Keratinocyte (primary cell): ENCODE measurements around the gene KRT8. TPM values are rescaled to one million over a fixed set of nuclear protein-coding genes. Genes with fewer than 3 reads are reported as not detected.

ENCODE experiments used
- DNase-seq: peaks from one replicate; pipeline ENCODE4 v3.0.0-alpha.2; 2011; ENCODE audit warnings: low read depth, missing footprints, low spot score
- FAIRE-seq: peaks from 2 replicates; lab custom pipeline; 2011; peaks lifted over from hg19 to GRCh38; lab: Jason Lieb, UNC
- H2AFZ ChIP-seq: 2 replicates; pipeline ENCODE4 v1.6.0; 2012; ENCODE audit warnings: low read length, control low read depth, inconsistent platforms; ENCODE audit not compliant: control insufficient read depth
- H3K27ac ChIP-seq: 2 replicates; pipeline ENCODE4 v1.5.1; 2011; ENCODE audit warnings: low read length; ENCODE audit not compliant: control insufficient read depth, insufficient read depth
- H3K27me3 ChIP-seq: 3 replicates; pipeline ENCODE4 v1.6.0; 2011; ENCODE audit warnings: low read length; ENCODE audit not compliant: control insufficient read depth, insufficient read depth; ENCODE audit errors: extremely low read depth
- H3K36me3 ChIP-seq, 2 experiments: 2 replicates in 1 of 2; 3 replicates in 1 of 2; pipeline ENCODE4 v1.5.1; 2011; ENCODE audit warnings: low read length in 2 of 2, mild to moderate bottlenecking in 1 of 2; ENCODE audit not compliant: control insufficient read depth in 2 of 2, insufficient read depth in 2 of 2; ENCODE audit errors: extremely low read depth in 1 of 2
- H3K4me1 ChIP-seq: 3 replicates; pipeline ENCODE4 v1.5.1; 2011; ENCODE audit warnings: low read length; ENCODE audit not compliant: control insufficient read depth, insufficient read depth; ENCODE audit errors: extremely low read depth
- H3K4me2 ChIP-seq: 3 replicates; pipeline ENCODE4 v1.6.0; 2011; ENCODE audit warnings: low read depth, low read length; ENCODE audit not compliant: control insufficient read depth, insufficient read depth; ENCODE audit errors: extremely low read depth
- H3K4me3 ChIP-seq, 3 experiments: fragments of 200-600 bp in 1 of 3; sonication (generic) in 1 of 3; 2 replicates in 2 of 3; 3 replicates in 1 of 3; pipeline ENCODE4 v1.5.1; 2011 to 2016; ENCODE audit warnings: low read length in 3 of 3, mild to moderate bottlenecking in 3 of 3, control low read depth in 2 of 3, inconsistent platforms in 1 of 3, low read depth in 1 of 3, mixed read lengths in 1 of 3, mixed run types in 1 of 3, moderate library complexity in 1 of 3; ENCODE audit not compliant: control insufficient read depth in 2 of 3, insufficient read depth in 2 of 3; ENCODE audit errors: extremely low read depth in 1 of 3
- H3K79me2 ChIP-seq: 2 replicates; pipeline ENCODE4 v1.6.0; 2012; ENCODE audit warnings: low read length; ENCODE audit not compliant: control insufficient read depth, insufficient read depth
- H3K9ac ChIP-seq: 3 replicates; pipeline ENCODE4 v1.6.0; 2011; ENCODE audit warnings: low read length; ENCODE audit not compliant: control insufficient read depth, insufficient read depth; ENCODE audit errors: extremely low read depth
- H3K9me1 ChIP-seq: 3 replicates; pipeline ENCODE4 v1.6.0; 2011; ENCODE audit warnings: low read length; ENCODE audit not compliant: control insufficient read depth, insufficient read depth; ENCODE audit errors: extremely low read depth
- H3K9me3 ChIP-seq: 2 replicates; pipeline ENCODE4 v1.5.1; 2012; ENCODE audit warnings: low read depth, low read length; ENCODE audit not compliant: control insufficient read depth
- H4K20me1 ChIP-seq: 3 replicates; pipeline ENCODE4 v1.6.0; 2011; ENCODE audit warnings: low read length; ENCODE audit not compliant: control insufficient read depth, insufficient read depth; ENCODE audit errors: extremely low read depth
- EZH2 ChIP-seq: IDR thresholded peaks from one replicate; pipeline ENCODE4 v1.6.1; 2012; ENCODE audit warnings: inconsistent platforms, mild to moderate bottlenecking, low read length, moderate library complexity
- dilution Hi-C: fragments of 300-500 bp; cut with MboI; formaldehyde crosslinking; loops from one replicate; pipeline ENCODE4 v1.7.0; 2020; ENCODE audit warnings: low sequenced_read_pairs; ENCODE audit not compliant: extremely low pct_ligation_motif_present
- polyA plus RNA-seq, 5 experiments: library from polyadenylated mRNA; depleted of rRNA in 3 of 5; stranded (reverse) in 3 of 5; stranded (forward) in 1 of 5; unstranded in 1 of 5; fragments of >200 nt; gene quantifications; 1 replicate in 1 of 5; 2 replicates in 3 of 5; 3 replicates in 1 of 5; pipeline versions ENCODE4 v1.2.1 to v1.2.3, GENCODE V29; 2011 to 2012; ENCODE audit warnings: missing spikeins in 2 of 5, low read depth in 1 of 5, low replicate concordance in 1 of 5
- TF ChIP-seq, protein P1 (sequence below), 3 experiments: IDR thresholded peaks in 1 of 3; conservative IDR thresholded peaks in 1 of 3; optimal IDR thresholded peaks in 1 of 3; 2 replicates in 2 of 3; 3 replicates in 1 of 3; pipeline versions ENCODE3 to v1.5.1; 2011; ENCODE audit warnings: low read length in 3 of 3, mild to moderate bottlenecking in 3 of 3, moderate library complexity in 2 of 3, control low read depth in 1 of 3, inconsistent platforms in 1 of 3; ENCODE audit not compliant: insufficient read depth in 2 of 3; ENCODE audit errors: extremely low read depth in 1 of 3

Gene KRT8
- polyA plus RNA-seq, 1 donor (not counting 4 experiments of a cell fraction or from before 2014, with no cell fraction given) = 151 TPM

DNA sequence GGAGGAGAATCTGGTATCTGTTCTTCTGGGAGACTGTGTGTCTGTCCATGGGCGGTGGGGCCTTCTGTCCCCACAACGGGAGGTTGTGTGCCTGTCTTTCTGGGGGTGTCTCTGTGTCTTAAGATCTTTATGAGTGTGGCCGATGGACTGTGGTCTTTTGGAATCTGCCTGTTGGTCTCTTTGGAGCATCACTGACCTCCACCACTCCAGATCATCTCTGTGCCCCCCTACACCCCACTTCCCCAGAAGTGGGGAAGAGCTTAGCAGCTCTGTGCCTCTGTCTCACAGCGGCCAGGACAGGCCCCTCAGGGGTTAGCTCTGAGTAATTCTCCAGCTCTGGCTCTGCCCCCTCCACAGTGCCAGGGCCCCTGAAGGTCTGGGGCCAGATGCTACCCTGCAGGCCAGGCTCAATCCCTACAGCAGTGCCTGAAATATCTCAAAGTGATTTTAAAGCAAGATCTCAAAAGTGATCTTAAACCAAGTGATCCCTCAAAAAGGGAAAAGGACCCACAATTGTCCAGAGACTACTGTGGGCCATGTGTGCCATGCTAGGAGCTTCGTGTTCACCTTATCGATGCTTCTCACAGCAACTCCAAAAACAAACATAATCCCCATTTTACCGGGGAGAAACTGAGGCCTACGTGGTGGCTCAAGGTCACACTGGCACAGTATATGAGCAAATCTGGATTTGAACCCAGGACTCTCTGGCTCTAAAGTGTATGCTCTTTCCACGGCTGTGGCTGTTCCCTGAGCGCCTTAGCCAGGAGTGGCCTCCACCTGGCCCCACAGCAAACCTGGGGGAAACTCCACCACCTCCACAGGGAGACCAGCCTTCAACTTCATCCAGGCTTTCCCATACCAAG lies 30.1 kb downstream of the KRT8 start:
- H3K4me1 ChIP-seq = peaks cover 93% of the 10 kb centered on the region
- no peak for FAIRE-seq

DNA sequence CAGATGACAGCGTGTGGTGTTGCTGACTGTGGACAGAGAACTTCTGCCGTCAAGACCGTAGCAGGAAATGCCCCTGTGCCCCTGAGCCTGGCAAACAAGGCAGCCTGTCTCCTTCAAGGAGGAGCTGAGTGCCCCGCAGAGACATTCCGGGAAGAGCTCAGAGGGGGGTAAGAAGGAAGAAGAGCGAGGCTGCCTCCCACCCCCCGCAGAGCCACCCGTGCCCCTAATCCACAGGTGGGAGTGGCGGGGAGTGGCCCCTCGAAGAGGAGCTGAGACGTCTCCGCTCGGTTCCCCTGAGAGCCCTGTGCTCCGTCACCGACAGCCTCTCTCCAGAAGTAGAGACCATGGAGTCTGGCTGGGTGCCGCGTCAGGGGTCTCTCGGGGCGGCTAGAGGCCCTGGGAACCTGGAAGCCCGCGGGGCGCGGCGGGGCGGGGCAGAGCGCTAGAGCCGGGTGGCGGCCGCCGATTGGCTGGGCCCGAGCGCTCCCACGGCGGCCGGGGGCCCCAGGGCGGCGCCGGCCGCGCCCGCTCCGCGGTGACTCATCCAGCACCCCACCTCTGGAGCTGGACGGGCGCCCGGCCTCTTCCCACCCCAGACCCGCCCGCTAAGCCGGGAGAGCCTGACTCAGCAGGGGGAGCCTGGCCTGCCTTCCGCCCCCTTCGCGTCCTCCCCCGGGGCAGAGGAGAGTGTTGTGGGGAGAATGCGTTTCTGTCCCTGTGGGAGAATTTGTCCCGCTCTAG lies 30.9 kb downstream of the KRT8 start:
- Histone ChIP-seq H3K36me3 (no peaks in the 10 kb centered on the region), H3K27ac (peak overlapping the region; percentile 96), H3K79me2 (no peaks in the 10 kb centered on the region), H3K27me3 (no peaks in the 10 kb centered on the region), H3K4me2 (peak overlapping the region; percentile 92), H2AFZ (peak overlapping the region; percentile 44), H3K9me1 (no peaks in the 10 kb centered on the region), H3K4me1 (peaks cover 93% of the 10 kb centered on the region), H3K9me3 (no peaks in the 10 kb centered on the region), H3K4me3 (peak overlapping the region; percentile 20 to 55 (median 55)), H4K20me1 (no peaks in the 10 kb centered on the region), H3K9ac (peak overlapping the region; percentile 96)
- dilution Hi-C loops = no loop called here
- no peak for DNase-seq
- TF ChIP-seq EZH2 = no peak
- TF ChIP-seq, protein P1, sequence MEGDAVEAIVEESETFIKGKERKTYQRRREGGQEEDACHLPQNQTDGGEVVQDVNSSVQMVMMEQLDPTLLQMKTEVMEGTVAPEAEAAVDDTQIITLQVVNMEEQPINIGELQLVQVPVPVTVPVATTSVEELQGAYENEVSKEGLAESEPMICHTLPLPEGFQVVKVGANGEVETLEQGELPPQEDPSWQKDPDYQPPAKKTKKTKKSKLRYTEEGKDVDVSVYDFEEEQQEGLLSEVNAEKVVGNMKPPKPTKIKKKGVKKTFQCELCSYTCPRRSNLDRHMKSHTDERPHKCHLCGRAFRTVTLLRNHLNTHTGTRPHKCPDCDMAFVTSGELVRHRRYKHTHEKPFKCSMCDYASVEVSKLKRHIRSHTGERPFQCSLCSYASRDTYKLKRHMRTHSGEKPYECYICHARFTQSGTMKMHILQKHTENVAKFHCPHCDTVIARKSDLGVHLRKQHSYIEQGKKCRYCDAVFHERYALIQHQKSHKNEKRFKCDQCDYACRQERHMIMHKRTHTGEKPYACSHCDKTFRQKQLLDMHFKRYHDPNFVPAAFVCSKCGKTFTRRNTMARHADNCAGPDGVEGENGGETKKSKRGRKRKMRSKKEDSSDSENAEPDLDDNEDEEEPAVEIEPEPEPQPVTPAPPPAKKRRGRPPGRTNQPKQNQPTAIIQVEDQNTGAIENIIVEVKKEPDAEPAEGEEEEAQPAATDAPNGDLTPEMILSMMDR (optimal IDR thresholded peaks at IDR 0.05 in 1 of 3, IDR thresholded peaks at IDR 0.05 in 1 of 3, conservative IDR thresholded peaks at IDR 0.05 in 1 of 3; ENCODE audit: extremely low read depth in 1 of 3, insufficient read depth in 2 of 3, low read length in 3 of 3) = no peak
- FAIRE-seq = no peak

More for the DNA sequence above, 30.1 kb downstream of the KRT8 start:
- Histone ChIP-seq H3K79me2 (no peaks in the 10 kb centered on the region), H3K9me1 (no peaks in the 10 kb centered on the region), H3K4me2 (peak overlapping the region; percentile 81), H3K9me3 (no peaks in the 10 kb centered on the region), H2AFZ (peak overlapping the region; percentile 44), H3K36me3 (no peaks in the 10 kb centered on the region), H3K9ac (peak overlapping the region; percentile 86), H3K4me3 (peak overlapping the region in 1 of 3 experiments; percentile 49), H3K27me3 (no peaks in the 10 kb centered on the region), H3K27ac (peak overlapping the region; percentile 96), H4K20me1 (no peaks in the 10 kb centered on the region)
- dilution Hi-C loops = no loop called here
- TF ChIP-seq EZH2 = no peak
- no peak for DNase-seq
